ENCODE measurements around the gene GDF11. TPM values are rescaled to one million over a fixed set of nuclear protein-coding genes. Genes with fewer than 3 reads are reported as not detected.

Gene GDF11
- total RNA-seq, 1 experiment from 2014 or later, result 6.7 TPM

GRCh38 chr12:55734595-55734994 is 8.3 kb upstream of the GDF11 start:
- Mint-ChIP-seq H3K27ac (ENCODE audit: unreplicated experiment) (no peak overlapping the region), H3K9me3 (ENCODE audit: low read depth, unreplicated experiment) (no peaks in the 10 kb centered on the region), H3K4me1 (ENCODE audit: low read depth, unreplicated experiment) (peaks cover 35% of the 10 kb centered on the region), H3K27me3 (ENCODE audit: unreplicated experiment) (no peaks in the 10 kb centered on the region), H3K4me3 (ENCODE audit: low read depth, unreplicated experiment) (no peak overlapping the region), H3K36me3 (ENCODE audit: insufficient read depth, unreplicated experiment) (peaks cover 22% of the 10 kb centered on the region)
- DNase-seq, result no peak
- no peak for TF ChIP-seq CTCF (IDR thresholded peaks at IDR 0.05; ENCODE audit: unreplicated experiment)
- no TSS peak for BruUV-seq (replicated peaks)
- CTCF ChIA-PET, result interaction anchor here (1.1 kb wide), 1 partner anchor 9 kb away, joined by 3 read pairs; no protein-coding TSS in a partner anchor
- intact Hi-C loops (cut with micrococcal nuclease; ENCODE audit: unreplicated experiment), result no loop called here

- Mint-ChIP-seq H3K4me1 (ENCODE audit: low read depth, unreplicated experiment) (peaks cover 22% of the 10 kb centered on the region), H3K4me3 (ENCODE audit: low read depth, unreplicated experiment) (no peak overlapping the region), H3K9me3 (ENCODE audit: low read depth, unreplicated experiment) (no peaks in the 10 kb centered on the region), H3K27me3 (ENCODE audit: unreplicated experiment) (no peaks in the 10 kb centered on the region), H3K36me3 (ENCODE audit: insufficient read depth, unreplicated experiment) (peaks cover 10% of the 10 kb centered on the region), H3K27ac (ENCODE audit: unreplicated experiment) (no peak overlapping the region)
- no peak for DNase-seq
- no TSS peak for BruUV-seq (replicated peaks)
- intact Hi-C loops (cut with micrococcal nuclease; ENCODE audit: unreplicated experiment), result loop anchor here (5.0 kb wide), 5 partner anchors 54 to 366 kb away; partner anchors contain the start of genes DGKA, ORMDL2, PA2G4 and SARNP
- no peak for TF ChIP-seq CTCF (IDR thresholded peaks at IDR 0.05; ENCODE audit: unreplicated experiment)
- CTCF ChIA-PET, result interaction anchor here (1.4 to 3.3 kb wide), 4 partner anchors 11 to 54 kb away, joined by 3 to 41 read pairs (median 26); partner anchors contain the start of genes BLOC1S1 and RDH5
Measured at GRCh38 chr12:55736076-55736475, 6.8 kb upstream of the GDF11 start.

GRCh38 chr12:55736780-55737580 is 5.9 kb upstream of the GDF11 start:
- peak; percentile 89 for DNase-seq
- Mint-ChIP-seq H3K4me1 (ENCODE audit: low read depth, unreplicated experiment) (peaks cover 25% of the 10 kb centered on the region), H3K27ac (ENCODE audit: unreplicated experiment) (peak overlapping the region; percentile 4), H3K36me3 (ENCODE audit: insufficient read depth, unreplicated experiment) (peaks cover 10% of the 10 kb centered on the region), H3K9me3 (ENCODE audit: low read depth, unreplicated experiment) (no peaks in the 10 kb centered on the region), H3K27me3 (ENCODE audit: unreplicated experiment) (peaks cover 8% of the 10 kb centered on the region), H3K4me3 (ENCODE audit: low read depth, unreplicated experiment) (no peak overlapping the region)
- BruUV-seq (replicated peaks), result no TSS peak
- intact Hi-C loops (cut with micrococcal nuclease; ENCODE audit: unreplicated experiment), result loop anchor here (1.0 to 5.0 kb wide), 6 partner anchors 55 to 365 kb away; partner anchors contain the start of genes DGKA, ORMDL2, PA2G4 and SARNP
- CTCF ChIA-PET, result interaction anchor here (0.7 to 3.3 kb wide), 13 partner anchors 10 to 237 kb away, joined by 3 to 41 read pairs (median 3); partner anchors contain the start of genes BLOC1S1, DNAJC14, RAB5B and RDH5
- TF ChIP-seq CTCF (IDR thresholded peaks at IDR 0.05; ENCODE audit: unreplicated experiment), result peak; percentile 87

- no TSS peak for BruUV-seq (replicated peaks)
- peaks cover 32% of the 10 kb centered on the region for H3K4me1 Mint-ChIP-seq (ENCODE audit: low read depth, unreplicated experiment)
Measured at GRCh38 chr12:55737581-55738122, 5.3 kb upstream of the GDF11 start.

More at GRCh38 chr12:55737581-55738122, 5.3 kb upstream of the GDF11 start:
- Mint-ChIP-seq H3K27ac (ENCODE audit: unreplicated experiment) (peak overlapping the region; percentile 42), H3K27me3 (ENCODE audit: unreplicated experiment) (peaks cover 15% of the 10 kb centered on the region), H3K9me3 (ENCODE audit: low read depth, unreplicated experiment) (no peaks in the 10 kb centered on the region), H3K36me3 (ENCODE audit: insufficient read depth, unreplicated experiment) (peaks cover 10% of the 10 kb centered on the region), H3K4me3 (ENCODE audit: low read depth, unreplicated experiment) (peak overlapping the region; percentile 68)
- intact Hi-C loops (cut with micrococcal nuclease; ENCODE audit: unreplicated experiment), result loop anchor here (1.0 to 5.0 kb wide), 8 partner anchors 55 to 365 kb away; partner anchors contain the start of genes DGKA, ORMDL2, PA2G4 and RPS26
- CTCF ChIA-PET, result interaction anchor here (0.7 to 3.3 kb wide), 25 partner anchors 8 to 520 kb away, joined by 3 to 41 read pairs (median 5); partner anchors contain the start of genes ANKRD52, CD63, DNAJC14 and ORMDL2
- no peak for TF ChIP-seq CTCF (IDR thresholded peaks at IDR 0.05; ENCODE audit: unreplicated experiment)
- DNase-seq, result no peak
